ENCODE measurements around the gene C3orf18.

The C3orf18 gene

GRCh38 chr3:50585919-50586762 is 18.6 kb upstream of the C3orf18 start:
- DNase-seq (ENCODE audit: low read depth, low spot score): no peak
- peaks cover 12% of the 10 kb centered on the region for H3K4me1 ChIP-seq (ENCODE audit: insufficient read depth, insufficient read length)
- no peak overlapping the region for H3K4me3 ChIP-seq (ENCODE audit: insufficient read length, low read depth)
- H3K36me3 ChIP-seq (ENCODE audit: insufficient read depth, insufficient read length, low read length): peaks cover 45% of the 10 kb centered on the region
- H3K9ac ChIP-seq (ENCODE audit: insufficient read length, low read depth): no peak overlapping the region
- H3K27me3 ChIP-seq (ENCODE audit: insufficient read depth, insufficient read length): no peaks in the 10 kb centered on the region
- no peak for TF ChIP-seq SUZ12 (IDR thresholded peaks at IDR 0.05; ENCODE audit: extremely low read depth, insufficient read depth, insufficient read length)
- no peak for TF ChIP-seq ZNF274 (IDR thresholded peaks at IDR 0.05; ENCODE audit: low read depth, low read length)
- TF ChIP-seq YY1 (IDR thresholded peaks at IDR 0.05; ENCODE audit: insufficient read depth, insufficient read length): no peak
- H3K9me3 ChIP-seq (ENCODE audit: insufficient read depth, low read length): no peaks in the 10 kb centered on the region

- Histone ChIP-seq H3K9me3 (ENCODE audit: insufficient read depth, low read length) (no peaks in the 10 kb centered on the region), H3K4me1 (ENCODE audit: insufficient read depth, insufficient read length) (peaks cover 6% of the 10 kb centered on the region), H3K27me3 (ENCODE audit: insufficient read depth, insufficient read length) (no peaks in the 10 kb centered on the region), H3K36me3 (ENCODE audit: insufficient read depth, insufficient read length, low read length) (peaks cover 62% of the 10 kb centered on the region), H3K4me3 (ENCODE audit: insufficient read length, low read depth) (no peak overlapping the region), H3K9ac (ENCODE audit: insufficient read length, low read depth) (no peak overlapping the region)
- DNase-seq (ENCODE audit: low read depth, low spot score): no peak
- no peak for TF ChIP-seq ZNF274 (IDR thresholded peaks at IDR 0.05; ENCODE audit: low read depth, low read length)
- TF ChIP-seq SUZ12 (IDR thresholded peaks at IDR 0.05; ENCODE audit: extremely low read depth, insufficient read depth, insufficient read length): no peak
- TF ChIP-seq YY1 (IDR thresholded peaks at IDR 0.05; ENCODE audit: insufficient read depth, insufficient read length): no peak
Observed at GRCh38 chr3:50584391-50584790, 16.8 kb upstream of the C3orf18 start.

GRCh38 chr3:50583897-50584296 is 16.4 kb upstream of the C3orf18 start:
- no peaks in the 10 kb centered on the region for H3K27me3 ChIP-seq (ENCODE audit: insufficient read depth, insufficient read length)
- TF ChIP-seq YY1 (IDR thresholded peaks at IDR 0.05; ENCODE audit: insufficient read depth, insufficient read length) (no peak), ZNF274 (IDR thresholded peaks at IDR 0.05; ENCODE audit: low read depth, low read length) (no peak), SUZ12 (IDR thresholded peaks at IDR 0.05; ENCODE audit: extremely low read depth, insufficient read depth, insufficient read length) (no peak)
- no peak overlapping the region for H3K4me3 ChIP-seq (ENCODE audit: insufficient read length, low read depth)
- H3K9me3 ChIP-seq (ENCODE audit: insufficient read depth, low read length): no peaks in the 10 kb centered on the region
- H3K36me3 ChIP-seq (ENCODE audit: insufficient read depth, insufficient read length, low read length): peaks cover 67% of the 10 kb centered on the region
- no peak overlapping the region for H3K9ac ChIP-seq (ENCODE audit: insufficient read length, low read depth)
- H3K4me1 ChIP-seq (ENCODE audit: insufficient read depth, insufficient read length): peaks cover 6% of the 10 kb centered on the region
- DNase-seq (ENCODE audit: low read depth, low spot score): no peak

- H3K27me3 ChIP-seq (ENCODE audit: insufficient read depth, insufficient read length): no peaks in the 10 kb centered on the region
- H3K4me1 ChIP-seq (ENCODE audit: insufficient read depth, insufficient read length): peaks cover 6% of the 10 kb centered on the region
- TF ChIP-seq SUZ12 (IDR thresholded peaks at IDR 0.05; ENCODE audit: extremely low read depth, insufficient read depth, insufficient read length) (no peak), ZNF274 (IDR thresholded peaks at IDR 0.05; ENCODE audit: low read depth, low read length) (no peak), YY1 (IDR thresholded peaks at IDR 0.05; ENCODE audit: insufficient read depth, insufficient read length) (no peak)
- DNase-seq (ENCODE audit: low read depth, low spot score): no peak
- H3K9ac ChIP-seq (ENCODE audit: insufficient read length, low read depth): no peak overlapping the region
- no peak overlapping the region for H3K4me3 ChIP-seq (ENCODE audit: insufficient read length, low read depth)
- H3K36me3 ChIP-seq (ENCODE audit: insufficient read depth, insufficient read length, low read length): peaks cover 85% of the 10 kb centered on the region
- H3K9me3 ChIP-seq (ENCODE audit: insufficient read depth, low read length): no peaks in the 10 kb centered on the region
Observed at GRCh38 chr3:50582083-50582482, 14.5 kb upstream of the C3orf18 start.

- no peaks in the 10 kb centered on the region for H3K27me3 ChIP-seq (ENCODE audit: insufficient read depth, insufficient read length)
- no peak for DNase-seq (ENCODE audit: low read depth, low spot score)
- peaks cover 6% of the 10 kb centered on the region for H3K4me1 ChIP-seq (ENCODE audit: insufficient read depth, insufficient read length)
- H3K4me3 ChIP-seq (ENCODE audit: insufficient read length, low read depth): no peak overlapping the region
- no peak overlapping the region for H3K9ac ChIP-seq (ENCODE audit: insufficient read length, low read depth)
- H3K9me3 ChIP-seq (ENCODE audit: insufficient read depth, low read length): no peaks in the 10 kb centered on the region
- peaks cover 91% of the 10 kb centered on the region for H3K36me3 ChIP-seq (ENCODE audit: insufficient read depth, insufficient read length, low read length)
- no peak for TF ChIP-seq SUZ12 (IDR thresholded peaks at IDR 0.05; ENCODE audit: extremely low read depth, insufficient read depth, insufficient read length)
- TF ChIP-seq YY1 (IDR thresholded peaks at IDR 0.05; ENCODE audit: insufficient read depth, insufficient read length): no peak
- TF ChIP-seq ZNF274 (IDR thresholded peaks at IDR 0.05; ENCODE audit: low read depth, low read length): no peak
Observed at GRCh38 chr3:50581459-50581842, 13.9 kb upstream of the C3orf18 start.

GRCh38 chr3:50580683-50581458 is 13.3 kb upstream of the C3orf18 start:
- no peak for TF ChIP-seq YY1 (IDR thresholded peaks at IDR 0.05; ENCODE audit: insufficient read depth, insufficient read length)
- no peaks in the 10 kb centered on the region for H3K9me3 ChIP-seq (ENCODE audit: insufficient read depth, low read length)
- H3K9ac ChIP-seq (ENCODE audit: insufficient read length, low read depth): no peak overlapping the region
- H3K27me3 ChIP-seq (ENCODE audit: insufficient read depth, insufficient read length): no peaks in the 10 kb centered on the region
- peaks cover 6% of the 10 kb centered on the region for H3K4me1 ChIP-seq (ENCODE audit: insufficient read depth, insufficient read length)
- H3K4me3 ChIP-seq (ENCODE audit: insufficient read length, low read depth): no peak overlapping the region
- H3K36me3 ChIP-seq (ENCODE audit: insufficient read depth, insufficient read length, low read length): peaks cover 96% of the 10 kb centered on the region
- DNase-seq (ENCODE audit: low read depth, low spot score): no peak

- Histone ChIP-seq H3K4me1 (ENCODE audit: insufficient read depth, insufficient read length) (no peaks in the 10 kb centered on the region), H3K9ac (ENCODE audit: insufficient read length, low read depth) (no peak overlapping the region), H3K9me3 (ENCODE audit: insufficient read depth, low read length) (no peaks in the 10 kb centered on the region), H3K36me3 (ENCODE audit: insufficient read depth, insufficient read length, low read length) (peaks cover 94% of the 10 kb centered on the region), H3K27me3 (ENCODE audit: insufficient read depth, insufficient read length) (no peaks in the 10 kb centered on the region), H3K4me3 (ENCODE audit: insufficient read length, low read depth) (no peak overlapping the region)
- no peak for DNase-seq (ENCODE audit: low read depth, low spot score)
- no peak for TF ChIP-seq YY1 (IDR thresholded peaks at IDR 0.05; ENCODE audit: insufficient read depth, insufficient read length)
- TF ChIP-seq ZNF274 (IDR thresholded peaks at IDR 0.05; ENCODE audit: low read depth, low read length): no peak
- no peak for TF ChIP-seq SUZ12 (IDR thresholded peaks at IDR 0.05; ENCODE audit: extremely low read depth, insufficient read depth, insufficient read length)
Observed at GRCh38 chr3:50577348-50577747, 9.8 kb upstream of the C3orf18 start.

Measured in NT2/D1 (cell line).